Mononuclear cell (primary cell): ENCODE measurements around the gene STPG1. TPM values are rescaled to one million over a fixed set of nuclear protein-coding genes. Genes with fewer than 3 reads are reported as not detected.

Source experiments
- H3K27me3 ChIP-seq: 2 replicates; pipeline ENCODE4 v1.6.0; 2011; ENCODE audit warnings: low read length, control low read depth; ENCODE audit not compliant: insufficient read depth
- H3K4me1 ChIP-seq: 2 replicates; pipeline ENCODE4 v1.5.1; 2011; ENCODE audit warnings: mild to moderate bottlenecking, low read length, control low read depth; ENCODE audit not compliant: insufficient read depth
- H3K4me3 ChIP-seq: 2 replicates; pipeline ENCODE4 v1.5.1; 2011; ENCODE audit warnings: mild to moderate bottlenecking, low read length, moderate library complexity
- H3K9me3 ChIP-seq: 2 replicates; pipeline ENCODE4 v1.5.1; 2011; ENCODE audit warnings: low read depth, mild to moderate bottlenecking, control low read depth, low read length
- total RNA-seq: library from RNA; depleted of rRNA; stranded (reverse); fragments of >200 nt; gene quantifications from one replicate; pipeline ENCODE4 v1.2.3, GENCODE V29; 2012

The STPG1 gene
- total RNA-seq, 1 donor: 1.6 TPM

DNA sequence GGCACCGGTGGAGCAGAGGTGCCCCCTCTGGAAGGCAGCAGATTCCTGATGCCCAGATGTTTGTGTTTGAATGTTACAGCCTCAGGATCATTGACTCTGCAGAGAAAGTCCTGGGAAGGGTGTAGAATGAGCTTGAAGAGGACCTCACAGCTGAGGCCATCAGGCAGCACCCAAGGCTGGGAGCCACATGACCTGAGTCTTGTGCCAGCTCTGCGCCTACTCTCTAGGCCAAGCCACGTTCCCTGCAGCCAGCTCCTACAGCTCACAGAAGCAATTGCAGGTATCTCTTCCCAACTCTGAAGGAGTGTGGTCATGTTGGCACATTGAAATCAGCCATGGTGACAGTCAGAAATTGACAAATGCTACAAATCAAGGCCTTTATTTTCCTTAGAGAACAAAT lies 58.1 kb downstream of the STPG1 start:
- no peak overlapping the region for H3K4me3 ChIP-seq
- no peaks in the 10 kb centered on the region for H3K27me3 ChIP-seq
- no peaks in the 10 kb centered on the region for H3K9me3 ChIP-seq
- H3K4me1 ChIP-seq: no peaks in the 10 kb centered on the region

DNA sequence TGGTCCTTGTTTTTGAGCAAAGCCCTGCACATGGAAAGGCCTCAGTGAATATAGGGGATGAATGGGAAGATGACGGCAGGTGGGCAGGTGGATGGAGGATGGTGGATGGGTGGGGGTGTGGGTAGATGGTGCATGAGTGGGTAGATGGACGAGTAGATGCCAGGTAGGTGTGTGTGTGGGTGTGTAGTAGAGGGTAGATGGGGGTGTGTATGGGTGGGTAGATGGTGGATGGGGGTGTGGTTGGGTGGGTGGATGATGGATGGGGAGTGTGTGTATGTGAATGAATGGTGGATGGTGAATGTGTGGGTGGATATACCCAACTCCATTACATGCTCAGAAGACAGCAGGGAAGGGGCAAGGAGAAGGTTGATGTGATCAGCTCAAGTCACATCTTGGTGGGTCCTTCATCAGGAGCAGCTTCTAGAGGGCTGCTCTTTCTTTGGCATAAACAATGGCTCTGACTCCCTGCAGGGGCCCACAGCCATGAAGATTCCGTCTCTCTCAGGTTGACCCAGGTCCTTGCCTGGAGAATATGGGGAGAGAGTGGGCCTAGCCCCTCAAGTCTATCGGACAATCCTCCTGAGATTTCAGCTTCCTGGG lies 60.2 kb downstream of the STPG1 start:
- Histone ChIP-seq H3K9me3 (no peaks in the 10 kb centered on the region), H3K27me3 (no peaks in the 10 kb centered on the region), H3K4me1 (no peaks in the 10 kb centered on the region), H3K4me3 (no peak overlapping the region)

DNA sequence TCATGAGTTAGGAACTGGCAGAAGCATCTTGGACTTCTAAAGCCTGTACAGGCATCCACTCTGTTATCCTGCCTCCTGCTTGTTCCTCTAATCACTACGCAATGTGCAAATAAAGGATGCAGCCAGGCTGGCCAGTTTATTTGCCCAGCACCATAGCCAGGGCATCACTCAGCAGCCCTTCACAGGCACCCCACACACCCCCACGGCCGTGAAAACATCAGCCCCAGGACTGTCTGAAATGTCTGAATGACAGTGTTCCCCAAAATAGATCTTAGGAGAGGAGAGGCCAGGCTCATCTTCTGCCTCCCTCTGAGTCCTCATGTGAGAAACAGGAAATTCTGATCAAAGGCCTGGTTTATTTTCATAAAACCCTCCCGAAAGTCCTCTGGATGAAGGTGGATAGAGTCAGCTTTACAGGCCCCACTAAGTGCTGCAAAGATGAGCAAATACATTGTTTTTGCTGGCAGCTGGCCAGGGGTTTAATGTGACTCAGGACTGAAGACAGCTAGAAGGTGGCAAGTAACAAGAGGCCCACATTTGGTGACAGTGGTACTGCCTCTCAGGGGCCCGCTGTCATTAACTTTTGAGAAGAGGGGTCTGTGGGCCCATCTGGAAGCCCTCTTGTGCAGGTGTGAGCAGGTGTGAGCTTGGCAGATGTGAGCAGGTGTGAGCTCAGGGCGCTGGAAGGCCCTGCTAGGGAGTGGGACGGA lies 61.5 kb downstream of the STPG1 start:
- H3K9me3 ChIP-seq: no peaks in the 10 kb centered on the region
- no peaks in the 10 kb centered on the region for H3K4me1 ChIP-seq
- no peaks in the 10 kb centered on the region for H3K27me3 ChIP-seq
- no peak overlapping the region for H3K4me3 ChIP-seq

GRCh38 chr1:24351247-24351646 lies 62.3 kb downstream of the STPG1 start:
- Histone ChIP-seq H3K9me3 (no peaks in the 10 kb centered on the region), H3K4me3 (no peak overlapping the region)

GRCh38 chr1:24349891-24350290 lies 63.7 kb downstream of the STPG1 start:
- Histone ChIP-seq H3K4me3 (no peak overlapping the region), H3K9me3 (no peaks in the 10 kb centered on the region), H3K4me1 (no peaks in the 10 kb centered on the region), H3K27me3 (no peaks in the 10 kb centered on the region)

More at GRCh38 chr1:24351247-24351646, 62.3 kb downstream of the STPG1 start:
- no peaks in the 10 kb centered on the region for H3K4me1 ChIP-seq
- H3K27me3 ChIP-seq: no peaks in the 10 kb centered on the region

DNA sequence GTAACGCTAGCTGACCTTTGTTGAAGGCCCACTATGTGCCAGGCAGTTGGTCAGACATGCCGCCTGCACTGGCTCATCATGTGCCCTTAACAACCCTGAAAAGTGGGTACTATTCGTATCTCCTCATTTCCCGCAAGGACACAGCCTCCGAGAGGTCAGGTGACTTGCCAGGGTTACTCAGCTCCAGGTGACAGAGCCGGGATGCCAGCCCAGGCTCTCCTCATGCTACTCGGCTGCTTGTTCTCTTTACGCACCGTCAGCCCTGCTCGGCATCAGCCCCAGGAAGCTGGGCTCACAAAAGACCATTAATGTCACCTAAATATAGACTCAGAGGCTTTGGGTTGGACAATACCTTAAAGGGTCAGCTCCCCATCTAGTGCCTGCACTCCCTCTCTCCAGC lies 65.4 kb downstream of the STPG1 start:
- H3K9me3 ChIP-seq: no peaks in the 10 kb centered on the region
- H3K4me1 ChIP-seq: no peaks in the 10 kb centered on the region
- no peak overlapping the region for H3K4me3 ChIP-seq
- H3K27me3 ChIP-seq: no peaks in the 10 kb centered on the region

- no peaks in the 10 kb centered on the region for H3K9me3 ChIP-seq
- no peaks in the 10 kb centered on the region for H3K4me1 ChIP-seq
- no peak overlapping the region for H3K4me3 ChIP-seq
- H3K27me3 ChIP-seq: no peaks in the 10 kb centered on the region
These were observed 66.2 kb downstream of the STPG1 start for GRCh38 chr1:24347159-24347934.

GRCh38 chr1:24345334-24345733 lies 68.2 kb downstream of the STPG1 start:
- Histone ChIP-seq H3K4me1 (no peaks in the 10 kb centered on the region), H3K27me3 (no peaks in the 10 kb centered on the region), H3K9me3 (no peaks in the 10 kb centered on the region), H3K4me3 (no peak overlapping the region)

DNA sequence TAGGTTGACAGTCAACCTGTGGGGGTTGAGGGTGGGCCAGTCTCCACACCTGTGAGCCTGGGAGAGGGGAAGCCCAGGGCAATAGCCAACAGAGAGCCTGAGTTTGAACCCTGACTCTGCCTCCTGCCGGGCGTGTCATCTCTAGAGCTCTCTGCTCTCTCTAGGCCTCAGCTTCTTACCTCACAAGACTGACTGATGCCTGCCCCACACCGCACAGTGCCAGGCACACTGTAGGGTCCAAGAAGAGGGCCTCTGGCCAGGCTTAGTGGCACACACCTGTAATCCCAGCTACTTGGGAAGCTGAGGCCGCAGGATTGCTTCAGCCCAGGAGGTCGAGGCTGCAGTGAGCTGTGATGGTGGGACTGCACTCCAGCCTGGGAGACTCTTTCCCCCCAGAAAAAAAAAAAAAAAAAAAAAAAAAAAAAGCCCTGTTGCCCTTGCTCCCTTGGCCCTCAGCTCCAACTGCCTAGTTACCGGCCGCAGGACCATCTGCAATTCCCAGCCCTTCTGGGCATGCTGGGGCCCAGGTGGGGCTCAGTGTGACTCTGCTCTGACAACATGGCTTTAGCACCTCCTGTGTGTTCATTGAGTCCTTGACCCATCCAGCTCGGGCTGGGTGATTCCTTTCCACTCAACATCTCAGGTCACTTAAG lies 69.4 kb downstream of the STPG1 start:
- Histone ChIP-seq H3K27me3 (no peaks in the 10 kb centered on the region), H3K9me3 (no peaks in the 10 kb centered on the region), H3K4me3 (no peak overlapping the region), H3K4me1 (no peaks in the 10 kb centered on the region)

- Histone ChIP-seq H3K27me3 (no peaks in the 10 kb centered on the region), H3K4me3 (no peak overlapping the region), H3K9me3 (no peaks in the 10 kb centered on the region), H3K4me1 (no peaks in the 10 kb centered on the region)
These were observed 70.0 kb downstream of the STPG1 start for GRCh38 chr1:24343412-24344089.

- no peaks in the 10 kb centered on the region for H3K27me3 ChIP-seq
- H3K4me3 ChIP-seq: no peak overlapping the region
- no peaks in the 10 kb centered on the region for H3K4me1 ChIP-seq
- H3K9me3 ChIP-seq: no peaks in the 10 kb centered on the region
These were observed 72.3 kb downstream of the STPG1 start for GRCh38 chr1:24341260-24341659.

- H3K27me3 ChIP-seq: no peaks in the 10 kb centered on the region
- H3K4me1 ChIP-seq: no peaks in the 10 kb centered on the region
- H3K4me3 ChIP-seq: no peak overlapping the region
- H3K9me3 ChIP-seq: no peaks in the 10 kb centered on the region
These were observed 72.8 kb downstream of the STPG1 start for GRCh38 chr1:24340770-24341169.

GRCh38 chr1:24339996-24340395 lies 73.6 kb downstream of the STPG1 start:
- H3K4me1 ChIP-seq: no peaks in the 10 kb centered on the region
- H3K27me3 ChIP-seq: no peaks in the 10 kb centered on the region
- H3K4me3 ChIP-seq: no peak overlapping the region
- no peaks in the 10 kb centered on the region for H3K9me3 ChIP-seq

DNA sequence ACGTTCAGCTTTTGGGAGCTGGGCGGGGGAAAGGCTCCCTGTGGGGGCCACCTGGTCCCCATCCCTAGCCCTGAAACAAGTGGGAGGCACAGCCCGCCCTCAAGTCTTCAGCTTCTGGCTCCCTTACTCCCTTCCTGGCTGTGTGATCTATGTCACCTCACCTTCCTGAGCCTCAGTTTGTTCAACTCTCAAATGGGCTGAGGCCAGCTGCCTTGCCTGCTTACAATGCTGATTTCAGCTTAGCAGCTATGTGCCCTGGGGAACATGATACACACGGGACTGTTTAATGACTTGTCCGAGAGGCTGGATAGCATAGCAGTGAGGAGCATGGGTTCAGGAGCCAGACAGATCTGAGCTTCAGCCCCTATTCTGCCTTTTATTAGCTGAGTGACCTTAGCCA lies 75.1 kb downstream of the STPG1 start:
- Histone ChIP-seq H3K27me3 (no peaks in the 10 kb centered on the region), H3K4me3 (no peak overlapping the region), H3K4me1 (no peaks in the 10 kb centered on the region), H3K9me3 (no peaks in the 10 kb centered on the region)

DNA sequence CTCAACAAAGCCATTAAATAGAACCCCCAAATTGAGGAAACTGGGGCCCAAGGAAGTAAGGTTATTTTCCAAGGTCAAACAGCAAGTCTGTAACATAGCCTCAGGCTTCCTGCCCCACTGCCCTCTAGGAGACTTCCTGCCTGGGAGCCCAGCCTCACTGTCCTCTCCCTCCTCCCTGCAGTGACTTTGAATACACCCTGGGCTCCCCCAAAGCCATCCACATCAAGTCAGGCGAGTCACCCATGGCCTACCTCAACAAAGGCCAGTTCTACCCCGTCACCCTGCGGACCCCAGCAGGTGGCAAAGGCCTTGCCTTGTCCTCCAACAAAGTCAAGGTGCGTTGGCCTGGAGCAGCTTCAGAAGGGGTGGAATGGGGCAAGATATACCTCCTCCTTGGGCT lies 76.1 kb downstream of the STPG1 start:
- Histone ChIP-seq H3K27me3 (no peaks in the 10 kb centered on the region), H3K9me3 (no peaks in the 10 kb centered on the region), H3K4me1 (no peaks in the 10 kb centered on the region), H3K4me3 (no peak overlapping the region)
